Measurements from ENCODE around the gene MRPL20.

Gene MRPL20

GRCh38 chr1:1360506-1361169 is 46.5 kb downstream of the MRPL20 start:
- peak; percentile 92 for DNase-seq (ENCODE audit: low read depth)

GRCh38 chr1:1359664-1360468 is 47.2 kb downstream of the MRPL20 start:
- DNase-seq (ENCODE audit: low read depth), result peak; percentile 75

GRCh38 chr1:1359308-1359663 is 47.8 kb downstream of the MRPL20 start:
- DNase-seq (ENCODE audit: low read depth), result peak; percentile 80

GRCh38 chr1:1358433-1359271 is 48.4 kb downstream of the MRPL20 start, which contains the start of gene MXRA8:
TSS of gene MXRA8 (minus strand) at chr1:1358555. CDS start at chr1:1358504, 51 bp downstream.
- DNase-seq (ENCODE audit: low read depth), result peak; percentile 89

- no peak for DNase-seq (ENCODE audit: low read depth)
Measured at GRCh38 chr1:1357871-1358432, 49.1 kb downstream of the MRPL20 start.

GRCh38 chr1:1356796-1357401 is 50.2 kb downstream of the MRPL20 start:
- DNase-seq (ENCODE audit: low read depth), result no peak

GRCh38 chr1:1356166-1356795 is 50.8 kb downstream of the MRPL20 start:
- no peak for DNase-seq (ENCODE audit: low read depth)

- no peak for DNase-seq (ENCODE audit: low read depth)
Measured at GRCh38 chr1:1355416-1355815, 51.7 kb downstream of the MRPL20 start.

GRCh38 chr1:1354271-1355247 is 52.5 kb downstream of the MRPL20 start:
- DNase-seq (ENCODE audit: low read depth), result no peak

- DNase-seq (ENCODE audit: low read depth), result no peak
Measured at GRCh38 chr1:1353389-1354151, 53.5 kb downstream of the MRPL20 start.

GRCh38 chr1:1352786-1353388 is 54.2 kb downstream of the MRPL20 start:
- DNase-seq (ENCODE audit: low read depth), result no peak
